GM12874 (cell line): Measurements from ENCODE around the gene XRCC2.

Source experiments
- TF ChIP-seq, protein P1 (sequence below): IDR thresholded peaks from 2 replicates; pipeline ENCODE4 v1.5.1; 2011; ENCODE audit warnings: low read depth, mild to moderate bottlenecking, control low read depth, low read length, moderate library complexity; ENCODE audit not compliant: insufficient read depth

Gene XRCC2

DNA sequence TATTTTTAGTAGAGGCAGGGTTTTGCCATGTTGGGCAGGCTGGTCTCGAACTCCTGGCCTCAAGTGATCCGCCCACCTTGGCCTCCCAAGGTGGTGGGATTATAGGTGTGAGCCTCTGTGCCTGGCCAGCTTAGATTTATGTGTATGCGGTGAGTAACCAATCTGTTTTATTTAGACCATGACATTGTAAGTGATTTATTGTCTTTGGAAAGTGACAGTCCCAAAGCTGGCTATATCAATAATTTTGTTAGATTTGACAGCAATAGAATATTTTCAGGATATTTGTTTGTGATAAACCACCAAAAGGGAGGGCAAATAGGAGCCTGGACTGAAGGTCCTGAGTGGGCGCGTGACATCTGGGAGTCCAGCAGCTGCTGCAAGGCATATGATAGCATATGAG lies 75.7 kb downstream of the XRCC2 start:
- TF ChIP-seq, protein P1, sequence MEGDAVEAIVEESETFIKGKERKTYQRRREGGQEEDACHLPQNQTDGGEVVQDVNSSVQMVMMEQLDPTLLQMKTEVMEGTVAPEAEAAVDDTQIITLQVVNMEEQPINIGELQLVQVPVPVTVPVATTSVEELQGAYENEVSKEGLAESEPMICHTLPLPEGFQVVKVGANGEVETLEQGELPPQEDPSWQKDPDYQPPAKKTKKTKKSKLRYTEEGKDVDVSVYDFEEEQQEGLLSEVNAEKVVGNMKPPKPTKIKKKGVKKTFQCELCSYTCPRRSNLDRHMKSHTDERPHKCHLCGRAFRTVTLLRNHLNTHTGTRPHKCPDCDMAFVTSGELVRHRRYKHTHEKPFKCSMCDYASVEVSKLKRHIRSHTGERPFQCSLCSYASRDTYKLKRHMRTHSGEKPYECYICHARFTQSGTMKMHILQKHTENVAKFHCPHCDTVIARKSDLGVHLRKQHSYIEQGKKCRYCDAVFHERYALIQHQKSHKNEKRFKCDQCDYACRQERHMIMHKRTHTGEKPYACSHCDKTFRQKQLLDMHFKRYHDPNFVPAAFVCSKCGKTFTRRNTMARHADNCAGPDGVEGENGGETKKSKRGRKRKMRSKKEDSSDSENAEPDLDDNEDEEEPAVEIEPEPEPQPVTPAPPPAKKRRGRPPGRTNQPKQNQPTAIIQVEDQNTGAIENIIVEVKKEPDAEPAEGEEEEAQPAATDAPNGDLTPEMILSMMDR, result no peak

DNA sequence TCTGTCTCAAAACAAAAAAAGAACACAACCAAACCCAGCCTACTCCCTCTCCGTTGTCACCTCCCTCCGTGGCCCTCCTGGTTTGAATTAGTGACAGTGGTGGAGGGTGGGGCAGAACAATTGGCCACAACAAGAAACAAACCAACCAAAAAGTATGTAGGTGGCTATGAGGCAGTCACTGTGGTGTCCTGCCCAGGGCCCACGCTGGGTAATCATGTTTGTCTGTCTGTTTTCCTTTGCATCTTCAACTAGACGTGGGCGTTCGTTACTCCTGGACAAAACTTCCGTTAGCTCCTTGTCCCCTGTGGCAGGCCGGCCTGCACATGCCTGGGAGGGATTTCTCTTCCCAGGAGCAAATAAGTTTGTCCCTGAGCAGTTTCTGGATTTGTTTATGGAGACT lies 78.4 kb downstream of the XRCC2 start:
- TF ChIP-seq, protein P1, result no peak

DNA sequence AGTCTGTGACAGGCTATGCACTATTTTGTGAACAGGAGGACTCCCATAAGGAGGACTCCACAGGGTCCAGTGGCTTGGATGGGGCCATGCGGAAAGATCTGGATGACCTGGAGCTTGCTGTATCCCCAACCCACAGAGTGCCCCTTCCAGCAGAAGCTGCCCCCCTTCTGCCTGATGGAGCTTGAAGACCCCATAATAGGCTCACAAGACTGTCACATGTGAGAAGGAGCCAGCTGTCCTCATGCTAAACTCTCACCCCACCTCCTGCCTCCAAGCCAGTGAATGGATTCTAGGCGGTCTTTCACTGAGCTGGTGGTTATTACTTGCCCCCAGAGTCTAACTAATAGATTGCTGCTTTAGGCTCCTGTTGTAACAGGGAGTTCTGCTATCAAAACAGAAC lies 79.1 kb downstream of the XRCC2 start:
- TF ChIP-seq, protein P1, result no peak
